K562 (cell line): ENCODE data around the gene TRIM2. TPM values are rescaled to one million over a fixed set of nuclear protein-coding genes. Genes with fewer than 3 reads are reported as not detected.

Experiments
- ATAC-seq: fragments of 200-7000 bp; cut with Tn5 transposase; 3 replicates; pipeline ENCODE4 v1.9.1; 2020; ENCODE audit warnings: moderate library complexity
- BruUV-seq: library from RNA; stranded (reverse); fragments of 400-500 nt; replicated peaks from 2 replicates; lab custom pipeline; 2021; lab: Mats Ljungman, UMichigan
- CTCF ChIA-PET: fragments of 300-600 bp; formaldehyde crosslinking; extraction: SDS; loops from one replicate; lab custom pipeline; 2021; ENCODE audit warnings: low intra/inter-chr PET ratio; lab: Yijun Ruan, JAX
- POLR2A ChIA-PET: fragments of 300-600, 350-650 bp; sonication (Branson Sonifier 250); formaldehyde crosslinking; extraction: SDS; loops from one replicate; lab custom pipeline; 2021; ENCODE audit warnings: antibody characterized with exemption, inconsistent platforms; lab: Yijun Ruan, JAX
- DNase-seq, 4 experiments: peaks; one replicate each; pipeline versions ENCODE4 v3.0.0 to v3.0.0-alpha.2; 2011 to 2018; ENCODE audit warnings: low spot score in 3 of 4, mixed read lengths in 3 of 4; ENCODE audit errors: extremely low read depth in 1 of 4
- FAIRE-seq: peaks from 2 replicates; lab custom pipeline; 2011; peaks lifted over from hg19 to GRCh38; lab: Jason Lieb, UNC
- H2AFZ ChIP-seq: 2 replicates; pipeline ENCODE4 v1.6.0; 2011; ENCODE audit warnings: low read depth, low read length, control low read depth, inconsistent platforms
- H3K27ac ChIP-seq: fragments of 200-600 bp; 3 replicates; pipeline ENCODE4 v1.8.0; 2011; ENCODE audit warnings: low read depth, mild to moderate bottlenecking, control low read depth, inconsistent platforms, low read length, moderate library complexity, mixed read lengths; ENCODE audit errors: extremely low read depth
- H3K27me3 ChIP-seq, 2 experiments: fragments of 300-600 bp in 1 of 2; 2 replicates in 1 of 2; 3 replicates in 1 of 2; pipeline versions ENCODE4 v1.6.0 to v1.8.0; 2011; ENCODE audit warnings: inconsistent platforms in 2 of 2, low read length in 2 of 2, mild to moderate bottlenecking in 1 of 2, mixed read lengths in 1 of 2, moderate library complexity in 1 of 2; ENCODE audit not compliant: control insufficient read depth in 2 of 2, insufficient read depth in 2 of 2
- H3K36me3 ChIP-seq: fragments of 300-600 bp; 3 replicates; pipeline ENCODE4 v1.8.0; 2011; ENCODE audit warnings: mild to moderate bottlenecking, low read length, inconsistent platforms; ENCODE audit not compliant: control insufficient read depth, insufficient read depth
- H3K4me1 ChIP-seq, 2 experiments: fragments of 200-600 bp in 1 of 2; replicated peaks in 1 of 2; 2 replicates in 1 of 2; 3 replicates in 1 of 2; pipeline versions ENCODE4 v1.5.1 to v1.8.0; 2011; ENCODE audit warnings: inconsistent platforms in 2 of 2, low read length in 2 of 2, mild to moderate bottlenecking in 1 of 2, mixed read lengths in 1 of 2, moderate library complexity in 1 of 2; ENCODE audit not compliant: control insufficient read depth in 2 of 2, insufficient read depth in 2 of 2
- H3K4me2 ChIP-seq: 2 replicates; pipeline ENCODE4 v1.6.1; 2011; ENCODE audit warnings: low read length, control low read depth, inconsistent platforms, mixed read lengths; ENCODE audit not compliant: insufficient read depth
- H3K4me3 ChIP-seq: fragments of 200-600 bp; sonication (generic), shearing (Covaris generic); 2 replicates; pipeline ENCODE4 v1.5.1; 2016; ENCODE audit warnings: control low read depth, inconsistent platforms
- H3K79me2 ChIP-seq: fragments of 200-600 bp; 3 replicates; pipeline ENCODE4 v1.8.0; 2011; ENCODE audit warnings: low read length, inconsistent platforms; ENCODE audit not compliant: control insufficient read depth, insufficient read depth
- H3K9ac ChIP-seq, 2 experiments: 2 replicates each; pipeline versions ENCODE4 v1.6.0 to v1.6.1; 2011; ENCODE audit warnings: low read depth in 2 of 2, low read length in 2 of 2, control low read depth in 1 of 2, inconsistent platforms in 1 of 2, mild to moderate bottlenecking in 1 of 2, mixed read lengths in 1 of 2; ENCODE audit not compliant: insufficient read depth in 1 of 2
- H3K9me1 ChIP-seq: one replicate; pipeline ENCODE4 v1.6.0; 2011; ENCODE audit warnings: inconsistent platforms, mild to moderate bottlenecking, low read length, moderate library complexity; ENCODE audit not compliant: control insufficient read depth, insufficient read depth
- H3K9me3 ChIP-seq: replicated peaks from 2 replicates; pipeline ENCODE4 v1.5.1; 2011; ENCODE audit warnings: low read depth, low read length, inconsistent platforms; ENCODE audit not compliant: control insufficient read depth, insufficient read depth
- H4K20me1 ChIP-seq: replicated peaks from 2 replicates; pipeline ENCODE4 v1.6.1; 2011; ENCODE audit warnings: low read length, inconsistent platforms, mixed read lengths; ENCODE audit not compliant: control insufficient read depth, insufficient read depth
- CREB5 ChIP-seq: fragments of 250-450 bp; sonication (Bioruptor Pico); IDR thresholded peaks from 2 replicates; pipeline ENCODE4 v1.5.0; 2020; ENCODE audit warnings: mild to moderate bottlenecking
- E2F5 ChIP-seq: sonication (generic); formaldehyde crosslinking; IDR thresholded peaks from 2 replicates; pipeline ENCODE4 v1.8.0; 2022; ENCODE audit warnings: mild to moderate bottlenecking, missing genetic modification reagents
- FIP1L1 ChIP-seq: fragments of 200-400 bp; formaldehyde crosslinking; IDR thresholded peaks from 2 replicates; pipeline ENCODE4 v1.6.1; 2018; ENCODE audit warnings: mild to moderate bottlenecking, low read depth, low read length; ENCODE audit not compliant: poor library complexity, severe bottlenecking
- IRF2 ChIP-seq: sonication (generic); formaldehyde crosslinking; IDR thresholded peaks from 2 replicates; pipeline ENCODE4 v1.8.1; 2022; ENCODE audit warnings: mild to moderate bottlenecking, missing genetic modification reagents
- MYNN ChIP-seq, 2 experiments: sonication (generic); formaldehyde crosslinking in 1 of 2; IDR thresholded peaks; 2 replicates each; pipeline versions ENCODE4 v1.5.0 to v1.6.1; 2016 to 2020; ENCODE audit warnings: antibody characterized with exemption in 1 of 2, missing genetic modification reagents in 1 of 2
- POLR2A ChIP-seq: fragments of 450-650 bp; conservative IDR thresholded peaks from 2 replicates; pipeline ENCODE4 v1.6.1; 2016
- WHSC1 ChIP-seq: IDR thresholded peaks from one replicate; pipeline ENCODE4 v1.6.1; 2012; ENCODE audit warnings: low read length, control low read depth, inconsistent platforms
- ZNF174 ChIP-seq: fragments of 250-450 bp; sonication (Bioruptor Pico); IDR thresholded peaks from 2 replicates; pipeline ENCODE4 v1.4.0; 2020; ENCODE audit warnings: mild to moderate bottlenecking
- ZNF431 ChIP-seq: sonication (generic); formaldehyde crosslinking; IDR thresholded peaks from 2 replicates; pipeline ENCODE4 v1.8.0; 2022; ENCODE audit warnings: mild to moderate bottlenecking, missing genetic modification reagents
- WGBS: fragments of 100-300 bp; shearing (Covaris generic); methylation state at CpG from one replicate; pipeline ENCODE4 v1.1.6; 2016; ENCODE audit warnings: low coverage, mixed read lengths; ENCODE audit not compliant: insufficient coverage; ENCODE audit errors: missing lambda C conversion rate; 5-methylcytosine and 5-hydroxymethylcytosine counted together
- in situ Hi-C: fragments of 300-500 bp; cut with MboI; formaldehyde crosslinking; loops from 4 replicates; pipeline ENCODE4 v1.15.0; 2018; ENCODE audit warnings: inconsistent platforms, mixed read lengths
- intact Hi-C: fragments of 100-400 bp; cut with micrococcal nuclease; formaldehyde crosslinking; loops from 2 replicates; pipeline ENCODE4 v1.14.2; 2022
- polyA plus RNA-seq, 8 experiments: library from polyadenylated mRNA; depleted of rRNA in 4 of 8; stranded (reverse) in 5 of 8; unstranded in 3 of 8; fragments of >200 nt; fragmentation: Nextera tagmentation in 2 of 8; fragmentation: Illumina TruSeq in 1 of 8; extraction: Ambion mirVana in 2 of 8; extraction: Trizol in 1 of 8; gene quantifications; 2 replicates each; pipeline versions ENCODE4 v1.2.1 to v1.2.3, GENCODE V29; 2011 to 2014; ENCODE audit warnings: inconsistent platforms in 1 of 8, missing spikeins in 1 of 8
- total RNA-seq, 7 experiments: library from RNA; depleted of rRNA in 6 of 7; stranded (reverse); fragments of >200 nt in 6 of 7; fragmentation: Illumina TruSeq in 2 of 7; extraction: Trizol in 2 of 7; gene quantifications; 2 replicates each; pipeline versions ENCODE4 v1.2.1 to v1.2.3, GENCODE V29; 2011 to 2021; ENCODE audit warnings: low replicate concordance in 1 of 7
- TF ChIP-seq, protein P1 (sequence below): fragments of 250-450 bp; sonication (Bioruptor Pico); IDR thresholded peaks from 2 replicates; pipeline ENCODE4 v1.8.0; 2022; ENCODE audit warnings: inconsistent platforms

TRIM2 gene
- total and polyA plus RNA-seq, 9 of the 15 experiments (the other 6 are each of a cell fraction or from before 2014, with no cell fraction given): 0.01 to 0.41 (median 0.13) TPM; not detected in 1

- no peak overlapping the region for H3K4me3 ChIP-seq
Measured at GRCh38 chr4:153342751-153343552, 138.7 kb downstream of the TRIM2 start.

More at GRCh38 chr4:153342751-153343552, 138.7 kb downstream of the TRIM2 start:
- TF ChIP-seq, protein P1, sequence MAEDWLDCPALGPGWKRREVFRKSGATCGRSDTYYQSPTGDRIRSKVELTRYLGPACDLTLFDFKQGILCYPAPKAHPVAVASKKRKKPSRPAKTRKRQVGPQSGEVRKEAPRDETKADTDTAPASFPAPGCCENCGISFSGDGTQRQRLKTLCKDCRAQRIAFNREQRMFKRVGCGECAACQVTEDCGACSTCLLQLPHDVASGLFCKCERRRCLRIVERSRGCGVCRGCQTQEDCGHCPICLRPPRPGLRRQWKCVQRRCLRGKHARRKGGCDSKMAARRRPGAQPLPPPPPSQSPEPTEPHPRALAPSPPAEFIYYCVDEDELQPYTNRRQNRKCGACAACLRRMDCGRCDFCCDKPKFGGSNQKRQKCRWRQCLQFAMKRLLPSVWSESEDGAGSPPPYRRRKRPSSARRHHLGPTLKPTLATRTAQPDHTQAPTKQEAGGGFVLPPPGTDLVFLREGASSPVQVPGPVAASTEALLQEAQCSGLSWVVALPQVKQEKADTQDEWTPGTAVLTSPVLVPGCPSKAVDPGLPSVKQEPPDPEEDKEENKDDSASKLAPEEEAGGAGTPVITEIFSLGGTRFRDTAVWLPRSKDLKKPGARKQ: no peak
- TF ChIP-seq E2F5 (CRISPR knock-in tag) (no peak), CREB5 (CRISPR knock-in tag) (no peak), IRF2 (CRISPR knock-in tag) (no peak), ZNF174 (CRISPR knock-in tag) (no peak), ZNF431 (CRISPR knock-in tag) (no peak), POLR2A (no peak), MYNN (IDR thresholded peaks at IDR 0.05) (no peak), MYNN (CRISPR knock-in tag; IDR thresholded peaks at IDR 0.05) (no peak), WHSC1 (no peak), FIP1L1 (no peak)
- H3K4me2 ChIP-seq: no peak overlapping the region
- intact Hi-C loops: loop anchor here (10.0 kb wide), 1 partner anchor 122 kb away; the partner anchor contains the start of gene TMEM131L
- ChIA-PET CTCF (interaction anchor here (1.2 kb wide), 1 partner anchor 231 kb away, joined by 3 read pairs; no protein-coding TSS in a partner anchor), POLR2A (interaction anchor here (0.8 to 1.0 kb wide), 2 partner anchors 9 to 443 kb away, joined by 3 read pairs; no protein-coding TSS in a partner anchor)
- WGBS: 87% methylated on average over 6 of the region's 6 CpGs
- peak overlapping the region; percentile 31; the same call in 1 of the 2 replicates for H2AFZ ChIP-seq
- no peak for ATAC-seq
- no peaks in the 10 kb centered on the region for H3K36me3 ChIP-seq
- FAIRE-seq: no peak
- DNase-seq: no peak
- H3K4me1 ChIP-seq: peaks cover 10 to 25% of the 10 kb centered on the region in 2 experiments
- H3K9me1 ChIP-seq: no peaks in the 10 kb centered on the region
- peaks cover 34% of the 10 kb centered on the region for H3K79me2 ChIP-seq
- no TSS peak for BruUV-seq
- H3K27ac ChIP-seq: no peak overlapping the region
- H3K9ac ChIP-seq: no peak overlapping the region
- in situ Hi-C loops: no loop called here
- H3K9me3 ChIP-seq: no peaks in the 10 kb centered on the region
- peaks cover 6% of the 10 kb centered on the region for H4K20me1 ChIP-seq
- no peaks in the 10 kb centered on the region; a peak in 1 of 5 replicates for H3K27me3 ChIP-seq
